Measurements from ENCODE around the gene SLC27A6. TPM values are rescaled to one million over a fixed set of nuclear protein-coding genes. Genes with fewer than 3 reads are reported as not detected.

SLC27A6 gene
- total RNA-seq, 5 donors from 2014 or later (not counting 1 experiment from before 2014, with no cell fraction given): 0.13 TPM; not detected in 4

- Histone ChIP-seq H3K27ac (ENCODE audit: low read length) (no peak overlapping the region), H3K9me3 (no peaks in the 10 kb centered on the region), H3K4me1 (ENCODE audit: control insufficient read depth in 1 of 2, extremely low read depth in 1 of 2, insufficient read depth in 2 of 2, low read length in 2 of 2) (no peaks in the 10 kb centered on the region), H3K4me3 (ENCODE audit: control insufficient read depth in 1 of 2, extremely low read depth in 1 of 2, low read length in 1 of 2) (no peak overlapping the region), H3K36me3 (ENCODE audit: control insufficient read depth in 2 of 2, extremely low read depth in 1 of 2, insufficient read depth in 1 of 2, low read length in 1 of 2) (no peaks in the 10 kb centered on the region), H3K27me3 (replicated peaks in 1 of 2; ENCODE audit: control insufficient read depth in 2 of 2, extremely low read depth in 1 of 2, insufficient read depth in 2 of 2, low read length in 1 of 2) (no peaks in the 10 kb centered on the region)
- H3K36me3 Mint-ChIP-seq: no peaks in the 10 kb centered on the region
- DNase-seq: no peak
- POLR2A ChIA-PET: no interaction called here
- H3K4me3 Mint-ChIP-seq: no peak overlapping the region
- H3K4me1 Mint-ChIP-seq: no peaks in the 10 kb centered on the region
- peaks cover 8 to 15% of the 10 kb centered on the region in 2 donors for H3K27me3 Mint-ChIP-seq
- H3K27ac Mint-ChIP-seq: no peak overlapping the region
- H3K9me3 Mint-ChIP-seq: no peaks in the 10 kb centered on the region
- CTCF ChIA-PET: interaction anchor here in 1 of 2 donors (0.6 to 0.8 kb wide), 2 partner anchors 10 to 113 kb away, joined by 4 read pairs; no protein-coding TSS in a partner anchor
- no peak for ATAC-seq (replicated peaks in 1 of 4)
These were observed 53.5 kb downstream of the SLC27A6 start for GRCh38 chr5:129018837-129019236.

GRCh38 chr5:129019401-129019908, 54.2 kb downstream of the SLC27A6 start:
- H3K27me3 Mint-ChIP-seq: peaks cover 8 to 15% of the 10 kb centered on the region in 2 donors
- H3K27ac Mint-ChIP-seq: no peak overlapping the region

GRCh38 chr5:129020683-129021082, 55.4 kb downstream of the SLC27A6 start:
- Histone ChIP-seq H3K4me1 (ENCODE audit: control insufficient read depth in 1 of 2, extremely low read depth in 1 of 2, insufficient read depth in 2 of 2, low read length in 2 of 2) (no peaks in the 10 kb centered on the region), H3K27me3 (replicated peaks in 1 of 2; ENCODE audit: control insufficient read depth in 2 of 2, extremely low read depth in 1 of 2, insufficient read depth in 2 of 2, low read length in 1 of 2) (no peaks in the 10 kb centered on the region), H3K9me3 (no peaks in the 10 kb centered on the region), H3K36me3 (ENCODE audit: control insufficient read depth in 2 of 2, extremely low read depth in 1 of 2, insufficient read depth in 1 of 2, low read length in 1 of 2) (no peaks in the 10 kb centered on the region), H3K4me3 (ENCODE audit: control insufficient read depth in 1 of 2, extremely low read depth in 1 of 2, low read length in 1 of 2) (no peak overlapping the region), H3K27ac (ENCODE audit: low read length) (no peak overlapping the region)
- Mint-ChIP-seq H3K36me3 (no peaks in the 10 kb centered on the region), H3K4me3 (no peak overlapping the region), H3K27ac (no peak overlapping the region), H3K27me3 (peaks cover 8 to 23% of the 10 kb centered on the region in 2 donors), H3K9me3 (no peaks in the 10 kb centered on the region), H3K4me1 (no peaks in the 10 kb centered on the region)
- no peak for ATAC-seq (replicated peaks in 1 of 4)
- no peak for DNase-seq
- WGBS (ENCODE audit: insufficient coverage): 86% methylated on average over 4 of the region's 4 CpGs
- ChIA-PET CTCF (no interaction called here), POLR2A (no interaction called here)

More at GRCh38 chr5:129019401-129019908, 54.2 kb downstream of the SLC27A6 start:
- no peak for ATAC-seq (replicated peaks in 1 of 4)
- ChIA-PET POLR2A (no interaction called here), CTCF (interaction anchor here in 1 of 2 donors (0.6 to 0.8 kb wide), 2 partner anchors 9 to 114 kb away, joined by 4 read pairs; no protein-coding TSS in a partner anchor)
- Mint-ChIP-seq H3K4me1 (no peaks in the 10 kb centered on the region), H3K4me3 (no peak overlapping the region), H3K36me3 (no peaks in the 10 kb centered on the region), H3K9me3 (no peaks in the 10 kb centered on the region)
- Histone ChIP-seq H3K27ac (ENCODE audit: low read length) (no peak overlapping the region), H3K4me3 (ENCODE audit: control insufficient read depth in 1 of 2, extremely low read depth in 1 of 2, low read length in 1 of 2) (no peak overlapping the region), H3K9me3 (no peaks in the 10 kb centered on the region), H3K36me3 (ENCODE audit: control insufficient read depth in 2 of 2, extremely low read depth in 1 of 2, insufficient read depth in 1 of 2, low read length in 1 of 2) (no peaks in the 10 kb centered on the region), H3K4me1 (ENCODE audit: control insufficient read depth in 1 of 2, extremely low read depth in 1 of 2, insufficient read depth in 2 of 2, low read length in 2 of 2) (no peaks in the 10 kb centered on the region), H3K27me3 (replicated peaks in 1 of 2; ENCODE audit: control insufficient read depth in 2 of 2, extremely low read depth in 1 of 2, insufficient read depth in 2 of 2, low read length in 1 of 2) (no peaks in the 10 kb centered on the region)
- no peak for DNase-seq
- no CpG with 5 or more reads among the region's 4 CpGs for WGBS (ENCODE audit: insufficient coverage)

GRCh38 chr5:129021744-129022143, 56.5 kb downstream of the SLC27A6 start:
- ATAC-seq (replicated peaks in 1 of 4) (no peak), DNase-seq (no peak)
- H3K27me3 Mint-ChIP-seq: peaks cover 8 to 24% of the 10 kb centered on the region in 2 donors
- CTCF ChIA-PET: no interaction called here
- H3K4me1 ChIP-seq (ENCODE audit: control insufficient read depth in 1 of 2, extremely low read depth in 1 of 2, insufficient read depth in 2 of 2, low read length in 2 of 2): no peaks in the 10 kb centered on the region
- WGBS (ENCODE audit: insufficient coverage): no CpG with 5 or more reads among the region's 2 CpGs
- no peaks in the 10 kb centered on the region for H3K36me3 ChIP-seq (ENCODE audit: control insufficient read depth in 2 of 2, extremely low read depth in 1 of 2, insufficient read depth in 1 of 2, low read length in 1 of 2)
- no peak overlapping the region for H3K27ac Mint-ChIP-seq
- H3K27me3 ChIP-seq (replicated peaks in 1 of 2; ENCODE audit: control insufficient read depth in 2 of 2, extremely low read depth in 1 of 2, insufficient read depth in 2 of 2, low read length in 1 of 2): no peaks in the 10 kb centered on the region
- H3K27ac ChIP-seq (ENCODE audit: low read length): no peak overlapping the region
- POLR2A ChIA-PET: no interaction called here
- H3K9me3 Mint-ChIP-seq: no peaks in the 10 kb centered on the region
- no peak overlapping the region for H3K4me3 ChIP-seq (ENCODE audit: control insufficient read depth in 1 of 2, extremely low read depth in 1 of 2, low read length in 1 of 2)
- H3K9me3 ChIP-seq: no peaks in the 10 kb centered on the region
- no peaks in the 10 kb centered on the region for H3K36me3 Mint-ChIP-seq
- H3K4me1 Mint-ChIP-seq: no peaks in the 10 kb centered on the region
- H3K4me3 Mint-ChIP-seq: no peak overlapping the region

GRCh38 chr5:129022599-129022998, 57.3 kb downstream of the SLC27A6 start:
- ChIA-PET CTCF (no interaction called here), POLR2A (no interaction called here)
- no CpG with 5 or more reads among the region's 2 CpGs for WGBS (ENCODE audit: insufficient coverage)
- no peak overlapping the region for H3K27ac Mint-ChIP-seq
- peaks cover 8 to 24% of the 10 kb centered on the region in 2 donors for H3K27me3 Mint-ChIP-seq
- no peaks in the 10 kb centered on the region for H3K4me1 Mint-ChIP-seq
- DNase-seq (no peak), ATAC-seq (replicated peaks in 1 of 4) (no peak)
- H3K36me3 Mint-ChIP-seq: no peaks in the 10 kb centered on the region
- H3K36me3 ChIP-seq (ENCODE audit: control insufficient read depth in 2 of 2, extremely low read depth in 1 of 2, insufficient read depth in 1 of 2, low read length in 1 of 2): no peaks in the 10 kb centered on the region
- H3K9me3 ChIP-seq: no peaks in the 10 kb centered on the region
- no peak overlapping the region for H3K27ac ChIP-seq (ENCODE audit: low read length)
- no peak overlapping the region for H3K4me3 Mint-ChIP-seq
- no peaks in the 10 kb centered on the region for H3K9me3 Mint-ChIP-seq
- H3K27me3 ChIP-seq (replicated peaks in 1 of 2; ENCODE audit: control insufficient read depth in 2 of 2, extremely low read depth in 1 of 2, insufficient read depth in 2 of 2, low read length in 1 of 2): no peaks in the 10 kb centered on the region
- no peak overlapping the region for H3K4me3 ChIP-seq (ENCODE audit: control insufficient read depth in 1 of 2, extremely low read depth in 1 of 2, low read length in 1 of 2)
- H3K4me1 ChIP-seq (ENCODE audit: control insufficient read depth in 1 of 2, extremely low read depth in 1 of 2, insufficient read depth in 2 of 2, low read length in 2 of 2): no peaks in the 10 kb centered on the region

- Mint-ChIP-seq H3K4me1 (no peaks in the 10 kb centered on the region), H3K36me3 (no peaks in the 10 kb centered on the region), H3K9me3 (no peaks in the 10 kb centered on the region), H3K27me3 (peaks cover 2 to 19% of the 10 kb centered on the region in 2 donors), H3K4me3 (no peak overlapping the region), H3K27ac (no peak overlapping the region)
- Histone ChIP-seq H3K27me3 (replicated peaks in 1 of 2; ENCODE audit: control insufficient read depth in 2 of 2, extremely low read depth in 1 of 2, insufficient read depth in 2 of 2, low read length in 1 of 2) (no peaks in the 10 kb centered on the region), H3K27ac (ENCODE audit: low read length) (no peak overlapping the region), H3K4me1 (ENCODE audit: control insufficient read depth in 1 of 2, extremely low read depth in 1 of 2, insufficient read depth in 2 of 2, low read length in 2 of 2) (no peaks in the 10 kb centered on the region), H3K9me3 (no peaks in the 10 kb centered on the region), H3K36me3 (ENCODE audit: control insufficient read depth in 2 of 2, extremely low read depth in 1 of 2, insufficient read depth in 1 of 2, low read length in 1 of 2) (no peaks in the 10 kb centered on the region), H3K4me3 (ENCODE audit: control insufficient read depth in 1 of 2, extremely low read depth in 1 of 2, low read length in 1 of 2) (no peak overlapping the region)
- ChIA-PET CTCF (no interaction called here), POLR2A (no interaction called here)
- ATAC-seq (replicated peaks in 1 of 4) (no peak), DNase-seq (no peak)
- WGBS (ENCODE audit: insufficient coverage): no CpG with 5 or more reads among the region's 1 CpG
These were observed 62.0 kb downstream of the SLC27A6 start for GRCh38 chr5:129027260-129027659.

All from T-cell (primary cell).